DND-41 (cell line): Measurements from ENCODE around the gene VASH2.

Experiments
- EZH2 ChIP-seq: IDR thresholded peaks from 3 replicates; pipeline ENCODE4 v1.6.1; 2012; ENCODE audit warnings: borderline replicate concordance, low read depth, mild to moderate bottlenecking, moderate library complexity, low read length, inconsistent platforms; ENCODE audit not compliant: severe bottlenecking
- TF ChIP-seq, protein P1 (sequence below): IDR thresholded peaks from 2 replicates; pipeline ENCODE4 v1.5.1; 2012; ENCODE audit warnings: borderline replicate concordance, low read length, moderate library complexity, mild to moderate bottlenecking; ENCODE audit not compliant: poor library complexity, severe bottlenecking; ENCODE audit errors: extremely low read depth

DNA sequence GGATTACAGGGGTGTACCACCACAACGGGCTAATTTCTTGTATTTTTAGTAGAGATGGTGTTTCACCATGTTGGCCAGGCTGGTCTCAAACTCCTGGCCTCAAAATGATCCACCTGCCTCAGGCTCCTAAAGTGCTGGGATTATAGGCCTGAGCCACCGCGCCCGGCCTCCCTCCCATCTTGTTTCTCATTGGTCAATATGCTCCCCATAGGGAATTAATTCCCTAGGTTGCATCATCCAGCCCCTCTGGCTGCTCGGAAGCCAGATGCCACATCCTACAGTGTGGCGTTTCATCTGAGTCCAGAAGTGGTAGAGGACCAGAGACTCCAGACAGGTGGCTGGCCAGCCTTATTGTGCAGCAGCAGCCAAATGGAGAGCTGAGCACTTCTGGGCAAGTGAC is 11.5 kb upstream of the VASH2 start:
- TF ChIP-seq, protein P1, sequence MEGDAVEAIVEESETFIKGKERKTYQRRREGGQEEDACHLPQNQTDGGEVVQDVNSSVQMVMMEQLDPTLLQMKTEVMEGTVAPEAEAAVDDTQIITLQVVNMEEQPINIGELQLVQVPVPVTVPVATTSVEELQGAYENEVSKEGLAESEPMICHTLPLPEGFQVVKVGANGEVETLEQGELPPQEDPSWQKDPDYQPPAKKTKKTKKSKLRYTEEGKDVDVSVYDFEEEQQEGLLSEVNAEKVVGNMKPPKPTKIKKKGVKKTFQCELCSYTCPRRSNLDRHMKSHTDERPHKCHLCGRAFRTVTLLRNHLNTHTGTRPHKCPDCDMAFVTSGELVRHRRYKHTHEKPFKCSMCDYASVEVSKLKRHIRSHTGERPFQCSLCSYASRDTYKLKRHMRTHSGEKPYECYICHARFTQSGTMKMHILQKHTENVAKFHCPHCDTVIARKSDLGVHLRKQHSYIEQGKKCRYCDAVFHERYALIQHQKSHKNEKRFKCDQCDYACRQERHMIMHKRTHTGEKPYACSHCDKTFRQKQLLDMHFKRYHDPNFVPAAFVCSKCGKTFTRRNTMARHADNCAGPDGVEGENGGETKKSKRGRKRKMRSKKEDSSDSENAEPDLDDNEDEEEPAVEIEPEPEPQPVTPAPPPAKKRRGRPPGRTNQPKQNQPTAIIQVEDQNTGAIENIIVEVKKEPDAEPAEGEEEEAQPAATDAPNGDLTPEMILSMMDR = no peak
- TF ChIP-seq EZH2 = no peak
